ENCODE data around the gene FRRS1L.

GRCh38 chr9:109214414-109214813 lies 47.4 kb upstream of the FRRS1L start:
- no peak for TF ChIP-seq CTCF (IDR thresholded peaks at IDR 0.05)
- TF ChIP-seq POLR2A (IDR thresholded peaks at IDR 0.05) = no peak
